GM18867 (cell line): ENCODE measurements around the gene RHOT2.

Experiments
- ATAC-seq: cut with Tn5 transposase; IDR thresholded peaks from one replicate; pipeline ENCODE4 v1.9.1; 2021; ENCODE audit warnings: mild to moderate bottlenecking, moderate library complexity; ENCODE audit not compliant: unreplicated experiment

RHOT2 gene

GRCh38 chr16:647173-647902 is 20.6 kb upstream of the RHOT2 start:
- ATAC-seq: no peak

GRCh38 chr16:648071-648780 is 19.7 kb upstream of the RHOT2 start:
- ATAC-seq: no peak

- ATAC-seq: peak; percentile 73
Observed at GRCh38 chr16:648781-649589, 18.9 kb upstream of the RHOT2 start, which contains the start of gene WDR90. TSS of gene WDR90 (plus strand) at chr16:649365. CDS start at chr16:649417, 52 bp downstream.

- no peak for ATAC-seq
Observed at GRCh38 chr16:649631-650030, 18.3 kb upstream of the RHOT2 start.

GRCh38 chr16:651844-652243 is 16.1 kb upstream of the RHOT2 start:
- no peak for ATAC-seq

DNA sequence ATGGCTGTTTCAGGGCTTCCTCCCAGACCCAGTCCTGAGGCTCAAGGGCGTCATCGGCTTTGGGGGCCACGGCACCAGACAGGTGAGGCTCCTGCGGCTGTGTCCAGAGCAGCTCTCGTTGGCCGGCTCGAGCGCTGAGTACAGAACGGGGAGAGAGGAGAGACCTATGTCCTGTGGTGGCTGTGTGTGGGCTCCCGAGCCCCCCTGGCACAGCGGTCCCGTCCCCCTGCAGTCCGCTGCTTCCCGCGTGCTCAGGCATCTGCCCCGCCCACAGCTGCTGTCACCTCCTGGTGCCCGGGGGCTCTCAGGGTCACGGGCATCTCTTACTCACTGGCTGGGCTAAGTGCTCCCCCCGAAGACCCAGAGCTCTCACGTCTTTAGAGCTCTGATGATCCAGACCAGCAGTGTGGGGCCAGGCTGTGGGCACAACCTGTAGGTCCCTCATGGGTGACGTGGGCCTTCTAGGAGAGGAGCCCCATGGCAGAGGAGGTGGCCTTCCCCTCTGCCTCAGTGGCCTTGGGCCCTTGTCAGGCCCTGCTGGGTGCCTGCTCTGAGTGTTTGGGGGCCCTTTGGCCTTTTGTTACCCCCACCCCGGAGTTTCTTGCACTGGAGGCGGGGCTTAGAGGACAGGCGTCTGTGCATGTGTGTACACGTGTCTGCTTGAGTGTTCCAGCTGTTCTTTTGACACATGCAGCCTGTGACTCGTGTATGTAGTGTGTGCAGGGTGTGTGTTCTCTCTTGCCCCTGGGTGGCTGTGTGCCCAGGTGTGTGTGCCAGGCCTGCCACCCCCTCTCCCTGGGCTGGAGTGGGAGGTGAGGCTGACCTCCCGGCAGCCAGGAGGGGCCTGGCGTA is 15.3 kb upstream of the RHOT2 start:
- no peak for ATAC-seq

- no peak for ATAC-seq
Observed at GRCh38 chr16:654034-654433, 13.9 kb upstream of the RHOT2 start.

DNA sequence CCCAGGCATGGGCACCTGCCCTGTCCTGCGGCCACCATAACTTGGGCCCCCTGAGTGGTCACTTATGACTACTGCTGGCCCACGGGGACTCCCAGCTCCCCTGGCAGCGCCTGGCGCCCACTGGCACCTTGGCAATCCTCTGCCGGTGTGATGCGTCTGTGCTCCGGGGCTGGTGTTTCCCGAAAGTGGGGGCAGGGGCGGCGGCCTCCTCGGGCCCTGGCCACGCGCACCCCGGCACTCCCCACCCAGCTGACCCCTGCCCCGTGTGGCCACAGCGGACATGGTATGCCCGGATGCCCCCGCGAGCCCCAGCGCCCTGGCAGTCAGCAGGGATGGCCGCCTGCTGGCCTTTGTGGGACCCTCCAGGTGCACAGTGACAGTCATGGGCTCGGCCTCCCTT is 10.4 kb upstream of the RHOT2 start:
- no peak for ATAC-seq

GRCh38 chr16:658679-659571 is 9.0 kb upstream of the RHOT2 start:
- ATAC-seq: no peak

DNA sequence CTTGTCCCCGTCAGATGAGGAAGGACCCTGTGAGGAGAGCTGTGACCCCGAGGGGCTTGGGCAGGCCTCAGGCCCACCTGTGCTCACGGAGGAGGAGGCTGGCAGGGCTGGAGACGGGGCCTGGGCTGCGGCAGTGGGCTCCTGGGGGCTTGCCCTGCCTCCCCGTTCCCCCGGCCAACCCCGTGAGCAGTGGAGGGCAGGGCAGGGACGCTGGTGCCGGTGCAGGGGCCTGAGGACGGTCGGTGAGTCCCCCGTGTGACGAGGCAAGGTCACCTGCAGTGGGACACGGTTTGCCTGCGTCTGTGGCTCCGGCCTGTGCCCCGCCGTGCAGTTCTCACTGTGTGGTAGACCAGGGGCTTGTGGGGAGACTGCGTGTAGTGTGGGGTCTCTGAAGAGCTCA is 8.3 kb upstream of the RHOT2 start:
- ATAC-seq: no peak

DNA sequence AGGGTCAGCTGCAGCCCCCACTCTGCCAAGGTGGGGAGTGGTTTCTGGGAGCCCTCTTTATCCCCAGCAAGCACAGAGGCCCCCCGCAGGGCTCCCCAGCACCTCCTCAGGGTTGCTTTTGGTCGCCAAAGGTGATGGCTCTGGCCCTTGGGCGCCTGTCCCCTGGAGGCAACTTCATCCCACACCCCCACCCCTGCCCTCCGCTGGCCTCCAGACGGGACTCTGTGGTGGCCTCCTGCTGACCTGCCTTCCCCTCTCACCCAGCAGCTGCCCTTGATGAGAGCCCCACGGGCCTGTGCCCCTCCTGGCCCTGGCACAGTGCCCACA is 7.8 kb upstream of the RHOT2 start:
- ATAC-seq: no peak

- peak; percentile 42 for ATAC-seq
Observed at GRCh38 chr16:660459-661183, 7.3 kb upstream of the RHOT2 start.

- peak; percentile 13 for ATAC-seq
Observed at GRCh38 chr16:661184-661821, 6.6 kb upstream of the RHOT2 start.

DNA sequence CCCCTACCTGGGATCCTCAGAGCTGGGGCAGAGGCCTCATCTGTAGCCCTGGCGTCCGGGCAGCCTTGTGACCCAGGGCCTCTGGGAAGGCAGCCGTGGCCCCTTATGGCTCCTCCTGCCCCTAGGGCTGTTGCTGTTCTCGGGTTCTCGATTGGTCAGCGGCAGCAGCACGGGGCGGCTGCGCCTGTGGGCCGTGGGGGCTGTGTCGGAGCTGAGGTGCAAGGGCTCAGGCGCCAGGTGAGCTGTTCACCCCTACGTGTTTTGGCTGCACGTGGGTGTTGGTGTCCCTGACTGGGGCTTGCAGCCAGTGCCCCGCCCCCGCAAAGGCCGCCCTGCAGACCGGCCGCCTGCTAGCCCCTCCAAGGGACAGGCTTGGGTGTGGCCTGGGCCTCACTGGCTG is 5.8 kb upstream of the RHOT2 start:
- no peak for ATAC-seq

GRCh38 chr16:662597-662996 is 5.3 kb upstream of the RHOT2 start:
- no peak for ATAC-seq

DNA sequence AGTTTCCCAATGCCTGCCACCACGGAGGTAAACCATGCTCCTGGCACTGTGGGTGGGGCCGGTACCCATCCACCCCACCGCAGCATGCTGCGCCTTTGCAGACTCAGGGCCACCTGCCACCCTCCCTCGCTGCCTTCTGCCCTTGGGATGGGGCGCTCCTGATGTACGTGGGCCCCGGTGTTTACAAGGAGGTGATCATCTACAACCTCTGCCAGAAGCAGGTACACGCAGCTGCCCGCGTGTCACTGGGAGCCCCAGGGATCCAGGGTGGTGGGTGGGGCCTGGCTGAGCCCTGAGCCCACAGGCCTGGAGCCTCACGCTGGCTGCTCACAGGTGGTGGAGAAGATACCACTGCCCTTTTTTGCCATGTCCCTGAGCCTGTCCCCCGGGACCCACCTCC is 1.4 kb upstream of the RHOT2 start:
- no peak for ATAC-seq

GRCh38 chr16:667113-667779 is 686 bp upstream of the RHOT2 start:
- no peak for ATAC-seq

DNA sequence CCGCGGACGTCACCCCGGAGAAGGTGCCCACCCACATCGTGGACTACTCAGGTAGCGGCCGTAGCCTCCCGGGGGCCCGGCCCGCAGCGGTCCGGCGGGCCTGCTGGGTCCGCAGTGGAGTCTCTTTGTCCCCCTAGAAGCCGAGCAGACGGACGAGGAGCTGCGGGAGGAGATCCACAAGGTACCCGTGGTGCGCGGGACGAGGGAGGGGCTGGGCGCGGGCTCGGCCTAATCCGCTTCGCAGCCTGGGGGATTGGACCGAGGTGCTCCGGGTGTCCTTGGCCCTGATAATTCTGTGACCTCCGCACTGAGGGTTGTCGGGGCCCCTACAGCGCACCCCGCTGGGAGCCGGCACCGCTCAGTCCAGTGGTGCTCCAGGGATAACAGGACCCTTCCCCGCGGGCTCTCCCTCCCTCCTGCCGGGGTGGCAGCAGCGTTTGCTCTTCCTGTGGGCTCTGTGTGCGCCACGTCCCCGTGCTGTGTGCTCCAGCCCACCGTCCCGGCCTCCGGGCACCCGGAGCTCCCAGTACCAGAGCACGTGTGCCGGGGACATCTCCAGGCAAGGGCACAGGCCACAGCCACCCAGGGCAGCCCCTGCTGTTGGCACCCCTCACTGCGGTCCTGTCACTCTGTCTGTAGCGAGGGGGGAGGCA is 713 bp downstream of the RHOT2 start:
- ATAC-seq: no peak
